ENCODE results near the gene RASAL1. TPM values are rescaled to one million over a fixed set of nuclear protein-coding genes. Genes with fewer than 3 reads are reported as not detected.
"Not testable (repeated sequence)": the region's sequence is repeated elsewhere in the genome, so short reads cannot be mapped to it uniquely, and the experiment has no call there.

RASAL1 gene
- polyA plus RNA-seq, 1 donor: 6.3 TPM

- no peak for DNase-seq
These were observed 6.8 kb upstream of the RASAL1 start for GRCh38 chr12:113142173-113142885.

DNA sequence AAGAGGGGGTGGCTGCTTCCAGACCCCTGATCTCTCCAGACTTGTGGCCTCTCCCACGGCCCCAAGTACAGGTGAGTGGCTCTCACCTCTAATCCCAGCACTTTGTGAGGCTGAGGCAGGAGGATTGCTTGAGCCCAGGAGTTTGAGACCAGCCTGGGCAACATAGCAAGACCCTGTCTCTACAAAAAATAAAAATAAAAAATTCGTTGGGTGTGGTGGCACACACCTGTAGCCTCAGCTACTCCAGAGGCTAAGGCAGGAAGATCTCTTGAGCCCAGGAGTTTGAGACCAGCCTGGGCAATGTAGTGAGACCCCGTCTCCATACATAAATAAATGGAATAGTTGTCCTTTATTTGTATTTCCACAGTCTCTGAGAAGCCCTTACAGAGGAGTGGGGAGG is 6.2 kb upstream of the RASAL1 start:
- DNase-seq: not testable (repeated sequence)

GRCh38 chr12:113140706-113141105 is 5.1 kb upstream of the RASAL1 start:
- no peak for DNase-seq

DNA sequence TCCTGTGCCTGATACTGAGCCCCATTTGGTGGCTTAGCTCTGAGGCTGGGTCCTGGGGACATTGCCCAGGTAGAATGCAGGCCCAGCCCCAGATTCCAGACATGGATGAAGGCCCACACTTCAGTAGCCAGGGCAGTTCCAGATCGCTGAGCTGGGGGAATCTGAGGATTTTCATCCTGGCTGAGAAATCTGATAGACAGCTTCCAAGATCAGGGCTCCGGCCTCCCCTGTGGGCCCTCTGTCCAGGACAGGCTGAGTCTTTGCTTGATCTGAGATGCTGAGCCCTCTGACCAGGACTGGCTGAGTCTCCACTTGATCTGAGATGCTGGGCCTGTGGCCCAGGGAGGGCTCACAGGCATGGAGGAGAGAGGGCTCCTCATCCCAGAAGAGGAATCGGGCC is 3.3 kb upstream of the RASAL1 start:
- peak; percentile 66 for DNase-seq

- DNase-seq: no peak
These were observed 2.6 kb upstream of the RASAL1 start for GRCh38 chr12:113137861-113138783.

DNA sequence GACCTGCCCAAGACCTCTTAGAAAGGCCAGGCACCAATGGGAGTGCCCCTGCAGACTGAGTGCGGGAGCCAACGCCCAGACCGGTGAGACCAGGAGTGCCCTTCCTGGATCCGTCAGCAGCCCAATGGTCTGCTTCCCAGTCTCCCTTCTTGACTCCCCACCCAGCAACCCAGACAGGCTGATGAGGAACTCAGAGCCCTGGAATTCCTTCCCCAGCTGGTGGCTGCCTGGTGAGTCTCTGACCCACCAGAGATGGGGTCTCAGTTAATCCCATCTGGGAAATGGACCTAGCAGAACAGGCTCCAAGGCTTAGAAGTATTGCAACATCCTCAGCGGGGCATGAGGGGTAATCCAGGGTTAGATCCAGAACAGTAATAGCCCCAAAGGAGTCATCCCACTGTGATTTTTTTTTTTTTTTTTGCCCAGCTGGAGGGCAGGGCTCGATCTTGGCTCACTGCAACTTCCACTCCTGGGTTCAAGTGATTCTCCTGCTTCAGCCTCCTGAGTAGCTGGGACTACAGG is 1.5 kb upstream of the RASAL1 start:
- DNase-seq: no peak

GRCh38 chr12:113136128-113136989 is 798 bp upstream of the RASAL1 start:
- DNase-seq: peak; percentile 44

DNA sequence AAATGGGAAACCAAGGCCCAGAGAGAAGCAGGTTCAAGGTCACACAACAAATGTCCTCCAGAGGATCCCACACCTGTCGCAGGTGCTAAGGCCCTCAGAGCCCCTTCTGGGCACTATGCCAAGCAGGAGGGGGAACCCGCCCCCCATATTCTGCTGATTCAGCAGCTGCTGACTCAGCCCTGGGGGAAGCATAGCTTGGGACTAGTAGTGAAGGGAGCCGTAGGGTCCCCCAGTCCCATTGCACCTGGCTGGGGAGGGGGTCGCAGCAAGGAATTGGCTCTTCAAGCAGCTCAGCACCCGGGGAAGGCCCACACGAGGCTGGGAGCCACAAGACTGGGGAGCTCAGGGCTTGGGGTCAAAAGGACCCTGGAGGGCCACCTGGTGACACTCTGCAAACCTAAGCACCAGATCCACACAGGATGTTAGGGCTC is 1.0 kb downstream of the RASAL1 start:
- DNase-seq: no peak

DNA sequence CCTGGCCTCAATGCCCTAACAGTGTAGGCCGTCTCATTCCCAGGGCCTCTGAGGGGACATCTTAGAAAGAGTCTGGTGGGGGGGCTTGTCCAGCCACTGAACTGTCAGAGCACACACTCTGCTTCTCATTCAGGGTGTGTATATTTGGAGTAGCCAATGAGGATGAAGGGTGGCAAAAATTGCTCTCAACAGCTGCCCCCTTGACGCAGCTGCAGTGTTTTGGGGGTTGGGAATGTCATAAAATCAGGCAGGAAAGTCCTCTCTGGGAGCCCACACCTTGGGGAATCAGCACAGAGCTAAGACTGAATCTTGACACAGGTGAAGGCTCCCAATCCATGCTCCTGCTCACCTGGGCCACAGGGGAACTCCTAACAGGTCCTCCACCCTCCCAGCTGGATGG is 1.5 kb downstream of the RASAL1 start:
- DNase-seq: no peak

GRCh38 chr12:113133666-113134065 is 1.9 kb downstream of the RASAL1 start:
- DNase-seq: no peak

DNA sequence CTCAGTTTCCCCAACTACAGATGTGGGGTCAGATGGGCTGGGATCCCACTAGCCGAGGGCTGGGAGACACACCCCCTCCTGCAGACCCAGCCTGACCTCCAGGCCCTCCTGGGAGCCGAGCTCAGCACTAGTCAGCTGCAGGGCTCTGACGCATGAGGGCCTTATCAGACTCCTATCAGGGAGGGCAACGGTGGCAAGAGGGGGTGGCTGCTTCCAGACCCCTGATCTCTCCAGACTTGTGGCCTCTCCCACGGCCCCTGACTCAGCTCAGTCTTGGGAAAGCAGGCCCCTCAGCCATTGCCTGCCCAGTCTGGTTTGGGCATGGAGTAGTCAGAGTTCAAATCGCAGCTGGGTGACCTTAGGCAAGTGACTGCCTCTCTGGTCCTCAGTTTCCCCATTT is 2.5 kb downstream of the RASAL1 start:
- DNase-seq: no peak

DNA sequence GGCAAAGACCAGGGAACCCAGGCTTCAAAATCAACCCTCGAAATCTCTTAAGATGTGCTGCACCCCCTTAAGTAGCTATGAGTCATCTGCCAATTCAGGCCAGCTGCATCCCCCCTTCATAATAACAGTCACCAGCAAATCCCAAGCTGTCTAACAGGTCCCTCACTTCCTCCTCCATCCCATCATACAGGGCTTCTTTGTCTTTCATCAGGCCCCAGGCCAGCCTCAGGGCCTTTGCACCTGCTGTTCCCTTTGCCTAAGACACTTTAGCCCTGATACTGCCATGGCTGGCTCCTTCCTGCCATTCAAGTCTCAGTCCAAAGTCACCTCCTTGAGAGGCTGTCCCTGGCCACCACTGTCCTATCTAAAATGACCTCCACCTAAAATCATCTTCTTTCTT is 4.0 kb downstream of the RASAL1 start:
- DNase-seq: no peak

DNA sequence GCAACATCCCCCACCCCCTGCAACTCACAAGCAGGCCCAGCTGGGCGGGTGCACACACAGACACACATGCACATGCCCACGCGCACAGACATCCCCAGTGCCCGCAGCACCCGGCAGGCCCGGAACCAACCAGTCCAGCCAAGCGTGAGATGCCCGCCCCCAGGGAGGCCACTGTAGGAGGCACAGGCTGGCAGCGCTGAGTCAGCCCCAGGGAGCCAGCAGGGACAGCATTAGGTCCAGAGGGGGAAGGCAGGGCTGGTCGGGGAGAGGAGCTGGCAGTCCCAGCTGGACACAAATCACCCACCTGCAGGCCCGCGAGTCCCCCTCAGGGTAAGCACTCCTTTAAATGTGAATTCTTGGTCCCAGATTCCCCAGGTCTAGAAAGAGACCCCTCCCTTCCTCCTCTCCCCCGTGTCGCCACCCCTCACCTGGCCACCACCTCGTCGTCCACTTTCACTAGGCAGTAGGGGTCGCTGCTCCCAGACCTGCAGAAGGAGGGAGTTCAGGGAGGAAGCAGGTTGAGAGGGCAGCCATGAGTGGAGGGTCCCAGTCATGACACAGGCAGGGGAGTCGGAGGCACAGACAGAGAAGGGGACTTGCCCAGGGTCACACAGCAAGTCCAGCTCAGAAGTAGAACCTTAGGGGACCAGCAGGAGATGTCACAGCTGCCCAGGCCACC is 5.0 kb downstream of the RASAL1 start:
- peak; percentile 39 for DNase-seq

GRCh38 chr12:113129664-113130456 is 5.7 kb downstream of the RASAL1 start:
- DNase-seq: no peak

DNA sequence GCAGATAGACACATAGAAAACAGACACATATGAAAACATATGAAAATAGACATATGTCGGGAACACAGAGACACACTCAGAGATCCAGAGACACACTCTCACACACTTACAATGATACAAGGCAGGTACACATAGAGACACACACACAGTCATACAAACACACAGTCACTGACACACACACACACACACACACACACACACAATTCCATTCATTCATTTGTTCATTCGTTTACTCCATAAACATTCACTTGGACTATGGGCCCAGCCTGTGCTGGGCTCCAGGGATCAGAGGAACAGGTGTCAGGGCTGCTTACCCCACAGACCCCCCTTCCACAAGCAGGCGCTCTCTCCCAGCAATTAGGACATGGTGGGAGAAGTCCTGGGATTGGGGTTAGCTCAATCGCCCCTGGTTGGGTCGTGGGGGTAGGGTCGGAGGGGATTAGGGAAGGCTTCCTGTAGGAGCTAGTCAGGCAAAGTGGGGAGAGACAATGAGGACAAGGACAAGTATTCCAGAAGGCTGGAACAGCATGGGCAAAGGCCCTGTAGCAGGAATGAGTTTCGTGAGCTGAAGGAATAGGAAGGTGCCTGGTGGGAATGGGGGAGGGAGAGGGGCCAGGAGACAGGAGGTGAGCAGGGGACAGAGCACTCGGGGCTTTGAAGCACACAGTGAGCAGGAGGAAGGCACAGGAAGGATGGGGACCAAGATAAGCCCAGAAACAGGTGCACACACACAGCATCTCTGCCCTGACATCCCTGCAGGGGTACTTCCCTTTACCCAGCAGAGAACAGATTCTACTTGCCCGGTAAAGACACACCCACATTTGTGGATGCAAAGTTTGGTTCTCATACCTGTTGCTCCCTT is 6.5 kb downstream of the RASAL1 start:
- no peak for DNase-seq

DNA sequence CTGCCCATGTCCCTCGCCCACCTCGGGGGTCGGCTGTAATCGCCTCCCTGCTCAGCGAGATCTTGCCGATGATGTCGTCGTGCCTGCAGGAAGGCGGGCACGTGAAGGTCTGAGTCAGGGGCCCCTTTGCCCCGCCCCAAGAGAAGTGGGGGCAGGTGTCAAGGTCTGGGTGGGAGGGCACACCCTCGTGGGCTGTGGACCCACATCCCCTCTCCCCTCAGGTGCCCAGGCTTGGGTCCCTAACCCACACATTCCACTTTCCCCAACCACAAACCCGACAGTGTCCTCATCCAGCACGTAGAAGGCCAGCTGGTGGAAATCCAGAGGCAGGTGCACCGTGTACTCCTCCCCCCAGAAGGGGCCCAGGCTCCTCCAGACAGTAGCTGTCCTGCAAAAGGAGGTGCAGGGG is 7.8 kb downstream of the RASAL1 start:
- no peak for DNase-seq

DNA sequence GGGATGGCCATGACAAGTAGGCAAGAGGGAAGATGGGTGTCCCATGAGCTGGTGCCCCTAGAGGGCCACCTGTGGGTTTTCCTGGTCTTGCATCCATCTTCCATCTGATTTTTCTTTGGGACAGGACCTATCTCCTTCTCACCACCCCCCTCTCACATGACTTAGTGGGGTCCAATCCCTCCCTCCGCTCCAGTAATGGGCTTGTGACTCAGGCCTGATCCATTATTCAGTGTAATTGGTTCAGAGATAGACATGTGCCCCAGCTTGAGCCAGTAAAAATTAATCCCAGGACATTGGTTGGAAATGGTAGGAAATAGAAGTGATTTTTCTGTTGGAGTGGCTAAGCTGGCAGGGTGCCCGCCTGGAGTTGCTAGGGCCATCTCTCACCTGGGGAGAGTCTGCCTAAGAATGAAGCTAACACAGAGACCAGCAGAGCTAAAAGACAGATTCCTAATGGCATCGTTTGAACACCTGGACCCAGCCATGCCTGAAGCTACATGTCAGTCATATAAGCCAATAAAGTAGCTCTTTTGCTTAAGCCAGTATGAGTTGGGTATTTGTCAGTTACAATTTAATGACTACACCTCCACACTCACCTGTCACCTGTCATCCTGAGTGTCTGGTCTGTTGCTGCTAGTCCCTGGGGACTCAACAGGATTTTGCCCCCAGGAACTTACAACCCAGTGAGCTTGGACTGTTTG is 14.7 kb downstream of the RASAL1 start:
- no peak for DNase-seq

GRCh38 chr12:113119980-113120669 is 15.4 kb downstream of the RASAL1 start:
- no peak for DNase-seq

Measured in left kidney (tissue), 2 donors.